Measurements from ENCODE around the gene KIF1A. TPM values are rescaled to one million over a fixed set of nuclear protein-coding genes. Genes with fewer than 3 reads are reported as not detected.

KIF1A gene
- total RNA-seq, 2 donors from 2014 or later, result 28.8 to 30.1 TPM

DNA sequence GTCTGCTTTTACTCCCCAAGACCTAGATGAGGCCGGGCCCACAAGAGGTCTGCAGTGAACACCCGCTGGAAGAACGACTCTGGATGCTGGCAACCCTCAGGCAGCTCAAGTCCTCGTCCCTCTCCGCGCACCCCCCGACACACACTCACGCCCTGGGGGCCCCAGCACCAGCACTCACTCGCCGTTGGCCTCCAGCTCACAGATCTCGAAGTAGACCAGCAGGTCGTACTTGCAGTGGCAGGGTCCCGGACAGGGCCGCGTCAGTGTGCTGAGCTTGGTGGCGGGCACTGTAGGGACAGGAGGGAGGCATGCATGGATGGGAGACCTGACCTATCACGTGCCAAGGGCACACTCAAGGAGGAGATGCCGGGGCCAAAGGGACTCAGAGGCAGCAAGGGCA, 78.9 kb downstream of the KIF1A start:
- DNase-seq (no peak), ATAC-seq (replicated peaks in 1 of 2) (no peak)
- H3K9me3 Mint-ChIP-seq, result no peaks in the 10 kb centered on the region
- no peak overlapping the region for H3K27ac Mint-ChIP-seq
- H3K36me3 Mint-ChIP-seq (ENCODE audit: insufficient read depth in 2 of 2), result no peaks in the 10 kb centered on the region
- H3K4me1 Mint-ChIP-seq (ENCODE audit: low read depth), result no peaks in the 10 kb centered on the region
- no peaks in the 10 kb centered on the region for H3K27me3 Mint-ChIP-seq (ENCODE audit: low read depth)
- H3K4me3 Mint-ChIP-seq, result no peak overlapping the region

GRCh38 chr2:240739797-240740196, 80.2 kb downstream of the KIF1A start:
- H3K36me3 Mint-ChIP-seq (ENCODE audit: insufficient read depth in 2 of 2), result no peaks in the 10 kb centered on the region
- ATAC-seq (replicated peaks in 1 of 2) (peak; percentile 66 to 71), DNase-seq (peak; percentile 28 to 32)
- no peaks in the 10 kb centered on the region for H3K9me3 Mint-ChIP-seq
- H3K27ac Mint-ChIP-seq, result no peak overlapping the region
- H3K27me3 Mint-ChIP-seq (ENCODE audit: low read depth), result no peaks in the 10 kb centered on the region
- peak overlapping the region; percentile 6 to 26 for H3K4me3 Mint-ChIP-seq
- no peaks in the 10 kb centered on the region for H3K4me1 Mint-ChIP-seq (ENCODE audit: low read depth)

GRCh38 chr2:240737958-240738357, 82.1 kb downstream of the KIF1A start:
- DNase-seq (no peak), ATAC-seq (replicated peaks in 1 of 2) (no peak)
- Mint-ChIP-seq H3K4me1 (ENCODE audit: low read depth) (no peaks in the 10 kb centered on the region), H3K27ac (no peak overlapping the region), H3K27me3 (ENCODE audit: low read depth) (no peaks in the 10 kb centered on the region), H3K36me3 (ENCODE audit: insufficient read depth in 2 of 2) (no peaks in the 10 kb centered on the region), H3K4me3 (no peak overlapping the region), H3K9me3 (no peaks in the 10 kb centered on the region)

GRCh38 chr2:240737512-240737911, 82.5 kb downstream of the KIF1A start:
- Mint-ChIP-seq H3K27me3 (ENCODE audit: low read depth) (no peaks in the 10 kb centered on the region), H3K27ac (no peak overlapping the region), H3K9me3 (no peaks in the 10 kb centered on the region), H3K36me3 (ENCODE audit: insufficient read depth in 2 of 2) (no peaks in the 10 kb centered on the region), H3K4me3 (no peak overlapping the region), H3K4me1 (ENCODE audit: low read depth) (no peaks in the 10 kb centered on the region)
- DNase-seq (no peak), ATAC-seq (replicated peaks in 1 of 2) (no peak)

GRCh38 chr2:240736281-240737250, 83.5 kb downstream of the KIF1A start:
- DNase-seq, result no peak
- Mint-ChIP-seq H3K27me3 (ENCODE audit: low read depth) (no peaks in the 10 kb centered on the region), H3K36me3 (ENCODE audit: insufficient read depth in 2 of 2) (no peaks in the 10 kb centered on the region), H3K4me1 (ENCODE audit: low read depth) (no peaks in the 10 kb centered on the region), H3K27ac (no peak overlapping the region), H3K9me3 (no peaks in the 10 kb centered on the region), H3K4me3 (no peak overlapping the region)
- no peak for ATAC-seq (replicated peaks in 1 of 2)

DNA sequence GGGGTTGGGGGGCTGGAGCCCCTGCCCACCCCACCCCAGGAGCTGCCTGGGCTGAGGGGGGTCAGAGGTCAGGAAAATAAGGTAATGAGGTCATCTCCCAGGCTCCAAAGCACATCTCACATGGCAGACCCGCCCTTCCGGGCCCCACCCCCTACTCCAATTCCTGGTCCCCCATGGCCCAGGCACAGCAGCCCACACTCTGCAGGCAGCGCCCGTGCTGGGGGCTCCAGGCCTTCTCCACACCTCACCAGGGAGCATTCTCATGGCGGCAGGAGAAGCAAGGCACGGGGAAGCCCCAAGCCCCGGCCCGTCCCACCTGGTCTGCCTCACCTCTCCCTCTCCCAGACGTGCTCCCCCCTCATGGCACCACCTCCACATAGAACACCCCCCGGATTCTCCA, 84.5 kb downstream of the KIF1A start:
- no peaks in the 10 kb centered on the region for H3K36me3 Mint-ChIP-seq (ENCODE audit: insufficient read depth in 2 of 2)
- ATAC-seq (replicated peaks in 1 of 2), result no peak
- no peaks in the 10 kb centered on the region for H3K4me1 Mint-ChIP-seq (ENCODE audit: low read depth)
- H3K4me3 Mint-ChIP-seq, result no peak overlapping the region
- no peak for DNase-seq
- no peaks in the 10 kb centered on the region for H3K27me3 Mint-ChIP-seq (ENCODE audit: low read depth)
- no peaks in the 10 kb centered on the region for H3K9me3 Mint-ChIP-seq
- no peak overlapping the region for H3K27ac Mint-ChIP-seq

DNA sequence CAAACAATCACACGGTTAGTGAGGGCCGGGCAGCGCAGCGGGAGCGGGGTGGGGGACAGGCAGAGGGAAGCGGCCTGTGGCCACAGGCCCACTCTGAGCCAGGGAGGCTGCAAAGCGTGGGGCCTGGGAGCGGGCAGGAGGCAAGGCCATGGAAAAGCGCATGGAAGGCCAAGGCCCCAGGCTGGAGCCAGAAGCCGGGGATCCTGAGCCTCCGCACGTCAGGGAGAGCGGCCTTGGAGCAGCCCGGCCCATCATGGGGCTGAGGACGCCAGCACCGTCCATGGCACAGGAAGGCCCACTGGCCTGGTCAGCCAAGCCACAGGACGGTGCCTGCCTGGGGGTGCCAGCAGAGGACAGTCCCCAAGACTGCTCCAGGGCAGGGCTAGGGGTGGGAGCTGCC, 85.3 kb downstream of the KIF1A start:
- no peak for DNase-seq
- Mint-ChIP-seq H3K36me3 (ENCODE audit: insufficient read depth in 2 of 2) (no peaks in the 10 kb centered on the region), H3K27ac (no peak overlapping the region), H3K27me3 (ENCODE audit: low read depth) (no peaks in the 10 kb centered on the region), H3K9me3 (no peaks in the 10 kb centered on the region), H3K4me3 (no peak overlapping the region), H3K4me1 (ENCODE audit: low read depth) (no peaks in the 10 kb centered on the region)
- ATAC-seq (replicated peaks in 1 of 2), result no peak

GRCh38 chr2:240733803-240734495, 86.1 kb downstream of the KIF1A start:
- H3K27me3 Mint-ChIP-seq (ENCODE audit: low read depth), result no peaks in the 10 kb centered on the region
- H3K4me1 Mint-ChIP-seq (ENCODE audit: low read depth), result no peaks in the 10 kb centered on the region
- no peak overlapping the region for H3K4me3 Mint-ChIP-seq
- peak in 1 of 2 donors; percentile 26 for ATAC-seq (replicated peaks in 1 of 2)
- no peaks in the 10 kb centered on the region for H3K36me3 Mint-ChIP-seq (ENCODE audit: insufficient read depth in 2 of 2)
- no peaks in the 10 kb centered on the region for H3K9me3 Mint-ChIP-seq
- no peak overlapping the region for H3K27ac Mint-ChIP-seq
- DNase-seq, result no peak

- no peaks in the 10 kb centered on the region for H3K27me3 Mint-ChIP-seq (ENCODE audit: low read depth)
- no peaks in the 10 kb centered on the region for H3K36me3 Mint-ChIP-seq (ENCODE audit: insufficient read depth in 2 of 2)
- no peaks in the 10 kb centered on the region for H3K9me3 Mint-ChIP-seq
- ATAC-seq (replicated peaks in 1 of 2) (no peak), DNase-seq (no peak)
- H3K27ac Mint-ChIP-seq, result no peak overlapping the region
- no peaks in the 10 kb centered on the region for H3K4me1 Mint-ChIP-seq (ENCODE audit: low read depth)
- no peak overlapping the region for H3K4me3 Mint-ChIP-seq
Observed at GRCh38 chr2:240732911-240733622, 87.0 kb downstream of the KIF1A start.

GRCh38 chr2:240732184-240732583, 87.8 kb downstream of the KIF1A start:
- H3K27ac Mint-ChIP-seq, result no peak overlapping the region
- no peaks in the 10 kb centered on the region for H3K27me3 Mint-ChIP-seq (ENCODE audit: low read depth)
- ATAC-seq (replicated peaks in 1 of 2), result no peak
- H3K36me3 Mint-ChIP-seq (ENCODE audit: insufficient read depth in 2 of 2), result no peaks in the 10 kb centered on the region
- H3K4me3 Mint-ChIP-seq, result no peak overlapping the region
- H3K4me1 Mint-ChIP-seq (ENCODE audit: low read depth), result no peaks in the 10 kb centered on the region
- H3K9me3 Mint-ChIP-seq, result no peaks in the 10 kb centered on the region
- DNase-seq, result no peak

DNA sequence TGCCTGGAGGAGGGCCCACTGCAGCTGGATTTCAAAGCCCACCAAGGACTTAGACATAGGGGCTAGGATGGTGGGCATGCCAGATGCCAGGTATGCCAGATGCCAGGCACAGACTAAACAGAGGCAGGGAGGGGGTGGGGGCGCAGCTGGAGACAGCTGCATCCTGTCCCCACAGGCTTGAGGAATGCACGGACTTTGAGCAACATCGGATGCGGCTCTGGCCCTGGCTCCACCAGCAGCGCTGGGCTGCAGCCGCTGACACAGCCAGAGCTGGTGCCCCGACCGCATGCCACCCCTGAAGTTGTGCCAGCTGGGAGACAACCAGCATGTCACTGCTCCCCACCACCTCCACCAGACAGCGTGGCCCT, 88.9 kb downstream of the KIF1A start:
- no peaks in the 10 kb centered on the region for H3K4me1 Mint-ChIP-seq (ENCODE audit: low read depth)
- no peaks in the 10 kb centered on the region for H3K36me3 Mint-ChIP-seq (ENCODE audit: insufficient read depth in 2 of 2)
- ATAC-seq (replicated peaks in 1 of 2) (no peak), DNase-seq (no peak)
- no peak overlapping the region for H3K27ac Mint-ChIP-seq
- H3K27me3 Mint-ChIP-seq (ENCODE audit: low read depth), result no peaks in the 10 kb centered on the region
- H3K4me3 Mint-ChIP-seq, result no peak overlapping the region
- no peaks in the 10 kb centered on the region for H3K9me3 Mint-ChIP-seq

- Mint-ChIP-seq H3K27ac (no peak overlapping the region), H3K4me1 (ENCODE audit: low read depth) (no peaks in the 10 kb centered on the region), H3K27me3 (ENCODE audit: low read depth) (no peaks in the 10 kb centered on the region), H3K9me3 (no peaks in the 10 kb centered on the region), H3K36me3 (ENCODE audit: insufficient read depth in 2 of 2) (no peaks in the 10 kb centered on the region), H3K4me3 (no peak overlapping the region)
- DNase-seq, result no peak
- ATAC-seq (replicated peaks in 1 of 2), result no peak
Observed at GRCh38 chr2:240730501-240731177, 89.4 kb downstream of the KIF1A start.

- ATAC-seq (replicated peaks in 1 of 2) (no peak), DNase-seq (no peak)
- Mint-ChIP-seq H3K9me3 (no peaks in the 10 kb centered on the region), H3K27ac (no peak overlapping the region), H3K4me3 (no peak overlapping the region), H3K36me3 (ENCODE audit: insufficient read depth in 2 of 2) (no peaks in the 10 kb centered on the region), H3K27me3 (ENCODE audit: low read depth) (no peaks in the 10 kb centered on the region), H3K4me1 (ENCODE audit: low read depth) (no peaks in the 10 kb centered on the region)
Observed at GRCh38 chr2:240728827-240729226, 91.2 kb downstream of the KIF1A start.

All from activated T-cell treated with anti-CD3 and anti-CD28 coated beads, Interleukin-2, amount 50 U/mL, for 72 hours (primary cell).